ENCODE results near the gene VWA1.
"Not testable (repeated sequence)": the region's sequence is repeated elsewhere in the genome, so short reads cannot be mapped to it uniquely, and the experiment has no call there.

Gene VWA1

DNA sequence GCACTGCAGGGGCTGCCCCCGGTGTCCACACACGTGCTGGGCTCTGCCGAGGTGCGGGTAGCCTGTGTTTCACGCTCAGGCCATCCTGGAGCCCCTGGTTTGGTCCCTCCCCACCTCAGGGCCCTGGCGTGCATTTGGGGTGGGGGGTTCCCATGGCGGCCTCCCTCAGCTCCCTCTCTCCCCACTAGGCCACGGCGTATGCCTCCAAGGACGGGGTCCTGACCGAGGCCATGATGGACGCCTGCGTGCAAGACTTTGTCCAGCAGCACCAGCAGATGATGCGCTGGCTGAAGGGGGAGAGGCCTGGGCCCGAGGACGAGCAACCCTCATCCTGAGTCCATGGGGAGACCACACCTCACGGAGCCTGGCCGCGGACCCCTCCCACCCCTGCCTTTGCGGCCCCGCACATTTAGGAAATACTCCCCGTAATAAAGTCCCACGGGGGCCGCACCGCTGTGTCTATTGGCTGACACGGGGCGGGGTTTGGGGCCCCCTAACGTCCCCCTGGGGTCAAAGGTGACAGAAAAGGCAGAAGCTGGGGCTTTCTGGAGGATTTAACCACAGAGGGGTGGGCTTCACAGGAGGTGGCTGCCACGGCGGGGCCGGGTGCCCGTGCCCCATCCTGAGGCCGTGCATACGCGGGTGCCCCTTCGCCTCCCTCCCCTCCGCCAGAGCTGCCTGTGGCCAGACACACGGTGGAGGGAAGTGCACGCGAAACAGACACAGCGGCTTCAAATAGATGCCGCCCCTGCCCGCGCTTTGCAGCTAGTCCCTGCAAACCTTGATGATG is 32.9 kb downstream of the VWA1 start:
- not testable (repeated sequence) for H3K27ac ChIP-seq (ENCODE audit: low read length); H3K4me3 ChIP-seq (ENCODE audit: low read depth in 1 of 2, low read length in 2 of 2); H3K9me3 ChIP-seq (ENCODE audit: control insufficient read depth in 1 of 2, low read length in 2 of 2); H3K36me3 ChIP-seq (ENCODE audit: control insufficient read depth in 1 of 2, insufficient read depth in 2 of 2, low read length in 2 of 2); H3K27me3 ChIP-seq (ENCODE audit: low read depth, low read length)
- peaks cover 0 to 18% of the 10 kb centered on the region in 2 donors for H3K4me1 ChIP-seq (ENCODE audit: control insufficient read depth in 1 of 2, insufficient read depth in 2 of 2, low read length in 2 of 2)

DNA sequence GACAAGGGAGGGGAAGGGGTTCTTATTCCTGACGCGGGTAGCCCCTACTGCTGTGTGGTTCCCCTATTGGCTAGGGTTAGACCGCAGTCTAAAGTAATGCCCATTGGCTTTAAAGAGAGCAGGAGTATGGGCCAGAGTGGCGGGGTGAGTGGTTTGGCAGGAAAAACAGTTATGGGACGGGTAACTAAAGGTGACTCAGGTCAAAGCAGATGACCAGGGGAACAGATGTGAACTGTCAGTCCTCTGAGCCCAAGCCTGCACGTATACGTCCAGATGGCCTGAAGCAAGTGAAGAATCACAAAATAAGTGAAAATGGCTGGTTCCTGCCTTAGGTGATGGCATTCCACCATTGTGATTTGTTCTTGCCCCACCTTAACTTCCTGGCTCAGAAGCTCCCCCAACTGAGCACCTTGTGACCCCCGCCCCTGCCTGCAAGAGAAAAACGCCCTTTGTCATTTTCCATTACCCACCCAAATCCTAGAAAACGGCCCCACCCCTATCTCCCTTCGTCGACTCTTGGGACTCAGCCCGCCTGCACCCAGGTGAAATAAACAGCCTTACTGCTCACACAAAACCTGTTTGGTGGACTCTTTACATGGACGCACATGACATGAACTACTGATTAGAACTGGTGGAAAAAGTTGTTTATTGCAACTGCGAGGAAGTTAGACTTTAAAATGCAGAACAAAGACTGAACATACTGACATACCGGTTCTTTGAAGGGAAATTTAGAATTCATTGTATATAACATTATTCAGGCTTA is 35.3 kb downstream of the VWA1 start:
- Histone ChIP-seq H3K36me3 (ENCODE audit: control insufficient read depth in 1 of 2, insufficient read depth in 2 of 2, low read length in 2 of 2) (no peaks in the 10 kb centered on the region), H3K4me1 (ENCODE audit: control insufficient read depth in 1 of 2, insufficient read depth in 2 of 2, low read length in 2 of 2) (peaks cover 0 to 21% of the 10 kb centered on the region in 2 donors), H3K9me3 (ENCODE audit: control insufficient read depth in 1 of 2, low read length in 2 of 2) (no peaks in the 10 kb centered on the region), H3K27me3 (ENCODE audit: low read depth, low read length) (no peaks in the 10 kb centered on the region), H3K27ac (ENCODE audit: low read length) (peak overlapping the region; percentile 75), H3K4me3 (ENCODE audit: low read depth in 1 of 2, low read length in 2 of 2) (peak overlapping the region; percentile 83 to 84)

GRCh38 chr1:1471389-1472052 is 36.0 kb downstream of the VWA1 start, which contains the start of gene ATAD3B:
TSS of gene ATAD3B (plus strand) at chr1:1471765. CDS start at chr1:1471885, 120 bp downstream.
- Histone ChIP-seq H3K4me1 (ENCODE audit: control insufficient read depth in 1 of 2, insufficient read depth in 2 of 2, low read length in 2 of 2) (peaks cover 0 to 21% of the 10 kb centered on the region in 2 donors), H3K9me3 (ENCODE audit: control insufficient read depth in 1 of 2, low read length in 2 of 2) (no peaks in the 10 kb centered on the region), H3K36me3 (ENCODE audit: control insufficient read depth in 1 of 2, insufficient read depth in 2 of 2, low read length in 2 of 2) (no peaks in the 10 kb centered on the region), H3K27me3 (ENCODE audit: low read depth, low read length) (no peaks in the 10 kb centered on the region), H3K27ac (ENCODE audit: low read length) (peak within 1 kb of the TSS; percentile 75), H3K4me3 (ENCODE audit: low read depth in 1 of 2, low read length in 2 of 2) (peak within 1 kb of the TSS; percentile 83 to 84)

DNA sequence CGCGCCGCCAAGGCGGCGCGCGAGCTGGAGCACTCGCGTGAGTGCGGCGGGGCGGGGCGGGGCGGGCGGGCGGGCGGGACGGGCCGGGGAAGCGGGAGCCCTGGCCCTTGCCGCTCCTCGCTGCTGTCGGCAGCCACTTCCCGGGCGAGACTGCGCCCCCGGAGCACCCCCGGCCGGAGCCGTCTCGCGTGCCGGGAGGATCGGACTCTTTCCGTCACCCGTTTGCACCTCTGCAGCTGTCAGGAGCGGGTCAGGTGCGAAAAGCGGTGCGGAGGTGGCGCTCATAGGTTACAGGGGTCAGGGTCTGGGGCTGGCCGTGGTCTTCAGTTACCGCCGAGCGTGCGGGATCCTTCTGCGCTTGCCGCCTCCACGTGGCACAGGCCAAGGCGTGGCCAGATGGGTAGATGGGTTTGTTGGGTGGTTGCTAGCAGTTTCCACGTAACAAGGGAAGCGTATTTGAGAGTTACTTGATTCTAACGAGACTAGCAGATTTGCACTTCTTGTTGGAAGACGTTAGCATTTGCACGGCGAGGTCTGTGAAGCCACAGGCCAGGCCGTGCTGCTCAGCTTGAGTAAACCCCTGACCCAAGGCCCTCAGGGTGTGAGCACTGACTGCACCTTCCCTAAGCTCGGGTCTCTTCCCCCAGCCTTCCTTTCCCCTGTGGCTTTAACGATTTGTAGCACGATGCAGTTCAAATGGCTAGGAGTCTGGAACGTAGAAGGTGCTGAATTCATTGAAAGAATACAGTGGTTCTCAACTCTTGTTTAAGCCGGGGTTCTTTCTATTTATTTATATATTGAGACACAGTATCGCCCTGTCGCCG is 36.8 kb downstream of the VWA1 start:
- Histone ChIP-seq H3K4me3 (ENCODE audit: low read depth in 1 of 2, low read length in 2 of 2) (peak overlapping the region; percentile 54 to 83), H3K4me1 (ENCODE audit: control insufficient read depth in 1 of 2, insufficient read depth in 2 of 2, low read length in 2 of 2) (peaks cover 0 to 21% of the 10 kb centered on the region in 2 donors)
- not testable (repeated sequence) for H3K9me3 ChIP-seq (ENCODE audit: control insufficient read depth in 1 of 2, low read length in 2 of 2); H3K27me3 ChIP-seq (ENCODE audit: low read depth, low read length); H3K27ac ChIP-seq (ENCODE audit: low read length); H3K36me3 ChIP-seq (ENCODE audit: control insufficient read depth in 1 of 2, insufficient read depth in 2 of 2, low read length in 2 of 2)

GRCh38 chr1:1476011-1476410 is 40.5 kb downstream of the VWA1 start:
- H3K4me3 ChIP-seq (ENCODE audit: low read depth in 1 of 2, low read length in 2 of 2); H3K27me3 ChIP-seq (ENCODE audit: low read depth, low read length); H3K9me3 ChIP-seq (ENCODE audit: control insufficient read depth in 1 of 2, low read length in 2 of 2); H3K27ac ChIP-seq (ENCODE audit: low read length): not testable (repeated sequence)
- Histone ChIP-seq H3K4me1 (ENCODE audit: control insufficient read depth in 1 of 2, insufficient read depth in 2 of 2, low read length in 2 of 2) (peaks cover 0 to 12% of the 10 kb centered on the region in 2 donors), H3K36me3 (ENCODE audit: control insufficient read depth in 1 of 2, insufficient read depth in 2 of 2, low read length in 2 of 2) (peaks cover 9 to 25% of the 10 kb centered on the region in 2 donors)

DNA sequence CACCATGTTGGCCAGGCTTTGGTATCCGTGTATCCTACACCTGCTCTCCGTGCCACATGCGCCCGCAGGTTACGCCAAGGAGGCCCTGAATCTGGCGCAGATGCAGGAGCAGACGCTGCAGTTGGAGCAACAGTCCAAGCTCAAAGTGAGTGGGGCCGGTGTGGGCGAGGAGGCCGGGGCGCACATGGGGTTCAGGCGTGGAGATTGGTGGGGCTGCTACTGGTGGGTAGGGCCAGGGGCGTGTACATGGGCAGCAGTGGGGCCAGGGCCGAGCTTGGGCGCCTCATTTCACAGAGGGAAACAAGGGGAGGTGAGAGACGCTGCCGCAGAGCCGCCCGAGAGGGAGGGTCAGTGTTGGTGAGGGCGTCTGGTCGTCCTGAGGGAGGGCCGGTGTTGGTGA is 41.7 kb downstream of the VWA1 start:
- Histone ChIP-seq H3K9me3 (ENCODE audit: control insufficient read depth in 1 of 2, low read length in 2 of 2) (no peaks in the 10 kb centered on the region), H3K27ac (ENCODE audit: low read length) (no peak overlapping the region), H3K4me3 (ENCODE audit: low read depth in 1 of 2, low read length in 2 of 2) (no peak overlapping the region), H3K36me3 (ENCODE audit: control insufficient read depth in 1 of 2, insufficient read depth in 2 of 2, low read length in 2 of 2) (peaks cover 9 to 26% of the 10 kb centered on the region in 2 donors), H3K4me1 (ENCODE audit: control insufficient read depth in 1 of 2, insufficient read depth in 2 of 2, low read length in 2 of 2) (peaks cover 0 to 11% of the 10 kb centered on the region in 2 donors), H3K27me3 (ENCODE audit: low read depth, low read length) (no peaks in the 10 kb centered on the region)

DNA sequence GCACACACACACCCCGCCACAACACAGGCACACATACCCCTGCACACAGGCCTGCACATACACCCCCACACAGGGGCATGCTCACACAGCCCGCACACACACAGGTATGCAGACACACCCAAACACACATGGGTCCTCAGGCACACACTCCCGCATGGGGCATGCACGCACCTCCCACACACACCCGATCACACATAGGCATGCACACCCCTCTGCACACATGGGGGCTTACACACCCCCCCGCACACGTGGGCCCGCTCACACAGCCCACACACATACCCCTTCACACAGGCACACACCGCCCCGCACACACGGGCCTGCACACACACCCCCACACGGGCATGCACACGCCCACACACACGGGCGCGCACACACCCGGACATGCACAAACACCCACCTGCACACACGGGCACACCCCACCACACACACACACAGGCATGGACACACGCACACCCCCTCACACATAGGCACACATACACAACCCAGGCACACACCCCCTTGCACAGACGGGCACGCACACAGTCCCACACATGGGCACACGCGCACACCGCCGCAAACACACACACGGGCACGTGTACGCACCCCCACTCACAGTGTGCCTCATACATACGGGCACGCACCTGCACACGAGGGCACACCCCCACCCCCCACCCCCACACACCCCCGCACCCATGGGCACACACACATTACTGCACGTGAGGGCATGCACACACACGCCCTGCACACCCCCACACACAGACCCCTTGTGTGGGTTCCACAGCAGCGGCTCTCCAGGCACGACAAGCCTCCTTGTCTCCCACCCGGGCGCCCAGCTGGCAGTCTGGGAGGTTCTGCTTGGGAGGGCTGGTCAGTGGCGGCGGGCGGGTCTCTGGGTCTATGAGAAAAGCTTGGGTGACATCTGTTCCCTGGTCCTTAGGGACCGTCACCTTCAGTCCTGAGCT is 44.3 kb downstream of the VWA1 start:
- Histone ChIP-seq H3K36me3 (ENCODE audit: control insufficient read depth in 1 of 2, insufficient read depth in 2 of 2, low read length in 2 of 2) (peaks cover 9 to 47% of the 10 kb centered on the region in 2 donors), H3K4me3 (ENCODE audit: low read depth in 1 of 2, low read length in 2 of 2) (no peak overlapping the region), H3K27me3 (ENCODE audit: low read depth, low read length) (no peaks in the 10 kb centered on the region), H3K4me1 (ENCODE audit: control insufficient read depth in 1 of 2, insufficient read depth in 2 of 2, low read length in 2 of 2) (no peaks in the 10 kb centered on the region), H3K27ac (ENCODE audit: low read length) (no peak overlapping the region), H3K9me3 (ENCODE audit: control insufficient read depth in 1 of 2, low read length in 2 of 2) (no peaks in the 10 kb centered on the region)

GRCh38 chr1:1480488-1480867 is 45.0 kb downstream of the VWA1 start:
- not testable (repeated sequence) for H3K27ac ChIP-seq (ENCODE audit: low read length); H3K4me3 ChIP-seq (ENCODE audit: low read depth in 1 of 2, low read length in 2 of 2); H3K27me3 ChIP-seq (ENCODE audit: low read depth, low read length); H3K4me1 ChIP-seq (ENCODE audit: control insufficient read depth in 1 of 2, insufficient read depth in 2 of 2, low read length in 2 of 2); H3K9me3 ChIP-seq (ENCODE audit: control insufficient read depth in 1 of 2, low read length in 2 of 2)
- H3K36me3 ChIP-seq (ENCODE audit: control insufficient read depth in 1 of 2, insufficient read depth in 2 of 2, low read length in 2 of 2), result peaks cover 9 to 47% of the 10 kb centered on the region in 2 donors

DNA sequence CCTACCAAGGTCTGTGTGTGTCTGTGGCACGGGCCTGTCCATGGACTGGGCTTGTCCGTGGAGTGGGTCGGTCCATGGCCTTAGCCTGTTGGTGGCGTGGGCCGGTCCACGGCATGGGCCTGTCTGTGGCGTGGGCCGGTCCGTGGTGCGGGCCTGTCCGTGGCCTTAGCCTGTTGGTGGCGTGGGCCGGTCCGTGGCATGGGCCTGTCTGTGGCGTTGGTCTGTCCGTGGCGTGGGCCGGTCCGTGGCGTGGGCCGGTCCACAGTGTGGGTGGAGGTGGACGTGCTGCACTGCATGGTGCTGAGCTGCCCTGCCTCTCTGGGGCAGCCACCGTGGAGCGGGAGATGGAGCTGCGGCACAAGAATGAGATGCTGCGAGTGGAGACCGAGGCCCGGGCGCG is 46.3 kb downstream of the VWA1 start:
- not testable (repeated sequence) for H3K27ac ChIP-seq (ENCODE audit: low read length); H3K27me3 ChIP-seq (ENCODE audit: low read depth, low read length); H3K9me3 ChIP-seq (ENCODE audit: control insufficient read depth in 1 of 2, low read length in 2 of 2); H3K4me3 ChIP-seq (ENCODE audit: low read depth in 1 of 2, low read length in 2 of 2); H3K4me1 ChIP-seq (ENCODE audit: control insufficient read depth in 1 of 2, insufficient read depth in 2 of 2, low read length in 2 of 2)
- peaks cover 9 to 58% of the 10 kb centered on the region in 2 donors for H3K36me3 ChIP-seq (ENCODE audit: control insufficient read depth in 1 of 2, insufficient read depth in 2 of 2, low read length in 2 of 2)

GRCh38 chr1:1482856-1483255 is 47.4 kb downstream of the VWA1 start:
- Histone ChIP-seq H3K27ac (ENCODE audit: low read length) (no peak overlapping the region), H3K27me3 (ENCODE audit: low read depth, low read length) (no peaks in the 10 kb centered on the region), H3K36me3 (ENCODE audit: control insufficient read depth in 1 of 2, insufficient read depth in 2 of 2, low read length in 2 of 2) (peaks cover 9 to 62% of the 10 kb centered on the region in 2 donors), H3K4me3 (ENCODE audit: low read depth in 1 of 2, low read length in 2 of 2) (no peak overlapping the region), H3K9me3 (ENCODE audit: control insufficient read depth in 1 of 2, low read length in 2 of 2) (no peaks in the 10 kb centered on the region), H3K4me1 (ENCODE audit: control insufficient read depth in 1 of 2, insufficient read depth in 2 of 2, low read length in 2 of 2) (no peaks in the 10 kb centered on the region)

Data from muscle layer of duodenum (tissue), 2 donors.